Stomach (tissue), 9 donors: ENCODE data around the gene GPR42. TPM values are rescaled to one million over a fixed set of nuclear protein-coding genes. Genes with fewer than 3 reads are reported as not detected.

ENCODE experiments used
- DNase-seq, 2 donors: peaks; one replicate each; pipeline versions ENCODE4 v3.0.0 to v3.0.0-alpha.2; 2013 to 2019
- H3K27ac ChIP-seq, 5 donors: fragments of 200-600 bp in 4 of 5; sonication (generic) in 4 of 5; one replicate each; pipeline ENCODE4 v1.5.1; 2013 to 2019; ENCODE audit warnings: mild to moderate bottlenecking in 1 of 5, moderate library complexity in 1 of 5
- H3K27me3 ChIP-seq, 3 donors: fragments of 200-600 bp; sonication (generic); one replicate each; pipeline ENCODE4 v1.5.1; 2017 to 2019; ENCODE audit warnings: mixed run types in 1 of 3
- H3K36me3 ChIP-seq, 4 donors: fragments of 200-600 bp; sonication (generic); 1 replicate in 3 of 4; 2 replicates in 1 of 4; pipeline ENCODE4 v1.5.1; 2016 to 2019
- H3K4me1 ChIP-seq, 4 donors: fragments of 200-600 bp; sonication (generic); one replicate each; pipeline ENCODE4 v1.5.1; 2016 to 2019
- H3K4me3 ChIP-seq, 4 donors: fragments of 200-600 bp; sonication (generic) in 3 of 4; one replicate each; pipeline ENCODE4 v1.5.1; 2016 to 2019; ENCODE audit warnings: mild to moderate bottlenecking in 1 of 4
- H3K9me3 ChIP-seq, 4 donors: fragments of 200-600 bp; sonication (generic); one replicate each; pipeline ENCODE4 v1.5.1; 2016 to 2019
- CTCF ChIP-seq, 7 experiments: fragments of 450-650 bp in 4 of 7; fragments of 200-600 bp in 3 of 7; sonication (generic) in 3 of 7; IDR thresholded peaks; one replicate each; pipeline ENCODE4 v1.5.1; 2016 to 2019; ENCODE audit warnings: antibody characterized with exemption in 7 of 7, control low read depth in 2 of 7, mild to moderate bottlenecking in 1 of 7
- EP300 ChIP-seq: sonication (generic); formaldehyde crosslinking; IDR thresholded peaks from one replicate; pipeline ENCODE4 v1.6.1; 2017; ENCODE audit warnings: antibody characterized with exemption
- POLR2A ChIP-seq, 4 donors: fragments of 450-650 bp; IDR thresholded peaks; one replicate each; pipeline ENCODE4 v1.6.1; 2016; ENCODE audit warnings: antibody characterized with exemption in 4 of 4, control low read depth in 2 of 4, mild to moderate bottlenecking in 1 of 4, moderate library complexity in 1 of 4
- POLR2AphosphoS5 ChIP-seq, 3 donors: sonication (generic); formaldehyde crosslinking; IDR thresholded peaks; one replicate each; pipeline ENCODE4 v1.6.1; 2016; ENCODE audit warnings: antibody characterized with exemption in 3 of 3
- WGBS, 5 donors: extraction: QIAGEN DNeasy Blood & Tissue Kit in 3 of 5; methylation state at CpG; one replicate each; pipeline versions ENCODE4 v1.1.5 to v1.1.7; 2013 to 2018; 5-methylcytosine and 5-hydroxymethylcytosine counted together
- intact Hi-C: fragments of 100-400 bp; cut with DNase I; formaldehyde crosslinking; loops from one replicate; pipeline ENCODE4 v1.15.1; 2023; ENCODE audit warnings: low total_unique reads
- polyA plus RNA-seq, 3 donors: library from polyadenylated mRNA; stranded (reverse); fragments of 200-250 nt; gene quantifications; one replicate each; pipeline ENCODE4 v1.2.3, GENCODE V29; 2013
- small RNA-seq, 4 donors: library from RNA; depleted of rRNA; stranded (forward); fragments of <200 nt; gene quantifications; one replicate each; pipeline ENCODE3, GENCODE V24; 2016
- total RNA-seq, 5 donors: library from RNA; depleted of rRNA; stranded (reverse); fragments of >200 nt; gene quantifications; one replicate each; pipeline versions ENCODE4 v1.1.0 to v1.2.3, GENCODE V29; 2014 to 2016
- donor health status: healthy with polysubstance abuse.
- donor health status: Bipolar disorder and iron deficiency.
- donor health status: healthy.

Gene GPR42
- total and polyA plus RNA-seq, 8 donors: 0.19 TPM; not detected in 7

GRCh38 chr19:35417713-35418534 is 47.1 kb downstream of the GPR42 start:
- WGBS, 5 donors: 75 to 89% (median 78%) methylated on average over 7 of the region's 7 CpGs
- H3K4me3 ChIP-seq: no peak overlapping the region
- DNase-seq: no peak
- no peaks in the 10 kb centered on the region for H3K36me3 ChIP-seq
- TF ChIP-seq CTCF (IDR thresholded peaks at IDR 0.05) (no peak), POLR2A (IDR thresholded peaks at IDR 0.05) (no peak), EP300 (no peak), POLR2AphosphoS5 (IDR thresholded peaks at IDR 0.05) (no peak)
- intact Hi-C loops: no loop called here
- H3K4me1 ChIP-seq: peaks cover 0 to 12% (median 10%) of the 10 kb centered on the region in 4 donors
- H3K27me3 ChIP-seq: peaks cover 0 to 25% (median 0%) of the 10 kb centered on the region in 3 donors
- H3K9me3 ChIP-seq: no peaks in the 10 kb centered on the region
- no peak overlapping the region for H3K27ac ChIP-seq

GRCh38 chr19:35419046-35419445 is 48.2 kb downstream of the GPR42 start:
- Histone ChIP-seq H3K4me1 (peaks cover 0 to 12% (median 10%) of the 10 kb centered on the region in 4 donors), H3K9me3 (no peaks in the 10 kb centered on the region), H3K36me3 (no peaks in the 10 kb centered on the region), H3K27me3 (peaks cover 0 to 19% (median 0%) of the 10 kb centered on the region in 3 donors), H3K27ac (no peak overlapping the region), H3K4me3 (no peak overlapping the region)
- no peak for DNase-seq
- TF ChIP-seq CTCF (IDR thresholded peaks at IDR 0.05): no peak
- TF ChIP-seq EP300: no peak
- no peak for TF ChIP-seq POLR2A (IDR thresholded peaks at IDR 0.05)
- TF ChIP-seq POLR2AphosphoS5 (IDR thresholded peaks at IDR 0.05): no peak
- intact Hi-C loops: no loop called here
- 62 to 93% (median 87%) methylated on average over 3 of the region's 3 CpGs for WGBS, 5 donors

GRCh38 chr19:35419805-35420204 is 48.9 kb downstream of the GPR42 start:
- intact Hi-C loops: no loop called here
- H3K4me3 ChIP-seq: no peak overlapping the region
- no peak for DNase-seq
- no peaks in the 10 kb centered on the region for H3K9me3 ChIP-seq
- H3K4me1 ChIP-seq: peaks cover 0 to 12% (median 10%) of the 10 kb centered on the region in 4 donors
- peak overlapping the region in 3 of 5 donors; percentile 25 to 55 (median 37) for H3K27ac ChIP-seq
- H3K27me3 ChIP-seq: peaks cover 0 to 19% (median 0%) of the 10 kb centered on the region in 3 donors
- H3K36me3 ChIP-seq: no peaks in the 10 kb centered on the region
- TF ChIP-seq EP300: no peak
- TF ChIP-seq POLR2AphosphoS5 (IDR thresholded peaks at IDR 0.05): no peak
- no peak for TF ChIP-seq POLR2A (IDR thresholded peaks at IDR 0.05)
- no peak for TF ChIP-seq CTCF (IDR thresholded peaks at IDR 0.05)
- WGBS, 5 donors: 57 to 75% (median 70%) methylated on average over 5 of the region's 5 CpGs

- Histone ChIP-seq H3K36me3 (no peaks in the 10 kb centered on the region), H3K4me1 (peaks cover 0 to 14% (median 10%) of the 10 kb centered on the region in 4 donors), H3K9me3 (no peaks in the 10 kb centered on the region), H3K4me3 (no peak overlapping the region), H3K27ac (peak overlapping the region in 1 of 5 donors; percentile 28), H3K27me3 (peaks cover 0 to 6% (median 0%) of the 10 kb centered on the region in 3 donors)
- DNase-seq: peak in 1 of 2 donors; percentile 43
- WGBS, 5 donors: 63 to 79% (median 75%) methylated on average over 11 of the region's 11 CpGs
- intact Hi-C loops: no loop called here
- TF ChIP-seq CTCF (IDR thresholded peaks at IDR 0.05): no peak
- no peak for TF ChIP-seq EP300
- TF ChIP-seq POLR2A (IDR thresholded peaks at IDR 0.05): no peak
- no peak for TF ChIP-seq POLR2AphosphoS5 (IDR thresholded peaks at IDR 0.05)
Measured at GRCh38 chr19:35421362-35421761, 50.5 kb downstream of the GPR42 start.

Small RNA genes lying within 50 kb of the gene (small RNA-seq; reads per million reads assigned to genes)
- gene RN7SL491P: 0 reads per million in 4 donors

Other genes starting within 250 kb of the GPR42 start
- 10 to 100 TPM in 3 of 5 donors, 1 to 10 TPM in 2; 3.1 to 40.0 (median 16.3) TPM for gene LGI4, start 236.0 kb upstream of the GPR42 start, total RNA-seq
- 10 to 100 TPM in 2 of 3 donors, 1 to 10 TPM in 1; 4.4 to 18.6 (median 10.4) TPM for gene LGI4, start 236.0 kb upstream of the GPR42 start, polyA plus RNA-seq
- 100 to 1,000 TPM in 1 of 5 donors, 10 to 100 TPM in 2, 1 to 10 TPM in 1, not detected in 1; 7.5 to 193 (median 14.8) TPM for gene FXYD1, start 232.2 kb upstream of the GPR42 start, total RNA-seq
- gene FXYD1, start 232.2 kb upstream of the GPR42 start, polyA plus RNA-seq: 10 to 100 TPM; 24.0 to 67.4 (median 60.3) TPM
- 1 to 10 TPM in 1 of 5 donors, not detected in 4; 2.6 TPM for gene FXYD7, start 227.8 kb upstream of the GPR42 start, total RNA-seq
- under 1 TPM in 1 of 3 donors, not detected in 2; 0.55 TPM for gene FXYD7, start 227.8 kb upstream of the GPR42 start, polyA plus RNA-seq
- 100 to 1,000 TPM in 1 of 5 donors, 10 to 100 TPM in 4; 10.3 to 118 (median 19.2) TPM for gene FXYD5, start 216.3 kb upstream of the GPR42 start, total RNA-seq
- gene FXYD5, start 216.3 kb upstream of the GPR42 start, polyA plus RNA-seq: 10 to 100 TPM; 37.9 to 81.1 (median 55.0) TPM
- not detected for gene FAM187B, start 142.3 kb upstream of the GPR42 start, total RNA-seq
- under 1 TPM in 1 of 3 donors, not detected in 2; 0.25 TPM for gene FAM187B, start 142.3 kb upstream of the GPR42 start, polyA plus RNA-seq
- 100 to 1,000 TPM in 2 of 5 donors, 10 to 100 TPM in 3; 20.4 to 174 (median 72.8) TPM for gene LSR, start 122.1 kb upstream of the GPR42 start, total RNA-seq
- gene LSR, start 122.1 kb upstream of the GPR42 start, polyA plus RNA-seq: 10 to 100 TPM; 17.9 to 90.7 (median 84.4) TPM
- gene USF2, start 102.1 kb upstream of the GPR42 start, total RNA-seq: 100 to 1,000 TPM in 1 of 5 donors, 10 to 100 TPM in 4; 26.8 to 105 (median 71.8) TPM
- 100 to 1,000 TPM in 1 of 3 donors, 10 to 100 TPM in 2; 83.9 to 109 (median 88.2) TPM for gene USF2, start 102.1 kb upstream of the GPR42 start, polyA plus RNA-seq
- gene HAMP, start 88.5 kb upstream of the GPR42 start, total RNA-seq: 10 to 100 TPM in 1 of 5 donors, not detected in 4; 10.4 TPM
- gene HAMP, start 88.5 kb upstream of the GPR42 start, polyA plus RNA-seq: 1 to 10 TPM in 1 of 3 donors, under 1 TPM in 1, not detected in 1; 0.60 to 6.6 TPM
- gene MAG, start 78.9 kb upstream of the GPR42 start, total RNA-seq: 1 to 10 TPM in 1 of 5 donors, under 1 TPM in 1, not detected in 3; 0.73 to 5.5 TPM
- gene MAG, start 78.9 kb upstream of the GPR42 start, polyA plus RNA-seq: under 1 TPM in 1 of 3 donors, not detected in 2; 0.05 TPM
- 1 to 10 TPM in 2 of 5 donors, not detected in 3; 3.1 to 5.7 TPM for gene CD22, start 41.9 kb upstream of the GPR42 start, total RNA-seq
- 1 to 10 TPM; 2.0 to 5.5 (median 4.0) TPM for gene CD22, start 41.9 kb upstream of the GPR42 start, polyA plus RNA-seq
- gene FFAR1, start 23.2 kb upstream of the GPR42 start, total RNA-seq: under 1 TPM in 1 of 5 donors, not detected in 4; 0.18 TPM
- not detected for gene FFAR1, start 23.2 kb upstream of the GPR42 start, polyA plus RNA-seq
- not detected for gene FFAR3, start 12.6 kb upstream of the GPR42 start, total RNA-seq
- under 1 TPM in 2 of 3 donors, not detected in 1; 0.30 to 0.56 TPM for gene FFAR3, start 12.6 kb upstream of the GPR42 start, polyA plus RNA-seq
- gene FFAR2, start 77.2 kb downstream of the GPR42 start, total RNA-seq: 1 to 10 TPM in 1 of 5 donors, not detected in 4; 1.4 TPM
- gene FFAR2, start 77.2 kb downstream of the GPR42 start, polyA plus RNA-seq: under 1 TPM; 0.35 to 0.62 (median 0.46) TPM
- not detected for gene KRTDAP, start 119.4 kb downstream of the GPR42 start, total RNA-seq
- 1 to 10 TPM in 2 of 3 donors, not detected in 1; 2.3 to 3.0 TPM for gene KRTDAP, start 119.4 kb downstream of the GPR42 start, polyA plus RNA-seq
- 10 to 100 TPM in 2 of 5 donors, 1 to 10 TPM in 2, not detected in 1; 4.9 to 36.9 (median 20.2) TPM for gene DMKN, start 142.6 kb downstream of the GPR42 start, total RNA-seq
- gene DMKN, start 142.6 kb downstream of the GPR42 start, polyA plus RNA-seq: 100 to 1,000 TPM in 1 of 3 donors, 10 to 100 TPM in 2; 76.7 to 139 (median 83.6) TPM
- gene SBSN, start 157.2 kb downstream of the GPR42 start, total RNA-seq: not detected
- gene SBSN, start 157.2 kb downstream of the GPR42 start, polyA plus RNA-seq: 10 to 100 TPM in 1 of 3 donors, 1 to 10 TPM in 1, not detected in 1; 1.1 to 29.2 TPM
- gene GAPDHS, start 162.4 kb downstream of the GPR42 start, total RNA-seq: not detected
- gene GAPDHS, start 162.4 kb downstream of the GPR42 start, polyA plus RNA-seq: not detected
- 100 to 1,000 TPM in 1 of 5 donors, 10 to 100 TPM in 3, 1 to 10 TPM in 1; 7.0 to 121 (median 57.6) TPM for gene TMEM147, start 174.6 kb downstream of the GPR42 start, total RNA-seq
- gene TMEM147, start 174.6 kb downstream of the GPR42 start, polyA plus RNA-seq: 100 to 1,000 TPM in 1 of 3 donors, 10 to 100 TPM in 2; 63.4 to 131 (median 77.4) TPM
- gene ATP4A, start 192.6 kb downstream of the GPR42 start, total RNA-seq: 100 to 1,000 TPM in 4 of 5 donors, 1 to 10 TPM in 1; 9.8 to 890 (median 236) TPM
- 100 to 1,000 TPM; 257 to 357 (median 345) TPM for gene ATP4A, start 192.6 kb downstream of the GPR42 start, polyA plus RNA-seq
- gene PMIS2, start 215.1 kb downstream of the GPR42 start, total RNA-seq: not detected
- gene PMIS2, start 215.1 kb downstream of the GPR42 start, polyA plus RNA-seq: not detected
- gene HAUS5, start 241.7 kb downstream of the GPR42 start, total RNA-seq: 10 to 100 TPM in 1 of 5 donors, 1 to 10 TPM in 4; 4.1 to 23.2 (median 4.9) TPM
- gene HAUS5, start 241.7 kb downstream of the GPR42 start, polyA plus RNA-seq: 10 to 100 TPM in 1 of 3 donors, 1 to 10 TPM in 2; 4.4 to 17.0 (median 5.6) TPM